ENCODE measurements around the gene GPR61.

GPR61 gene

DNA sequence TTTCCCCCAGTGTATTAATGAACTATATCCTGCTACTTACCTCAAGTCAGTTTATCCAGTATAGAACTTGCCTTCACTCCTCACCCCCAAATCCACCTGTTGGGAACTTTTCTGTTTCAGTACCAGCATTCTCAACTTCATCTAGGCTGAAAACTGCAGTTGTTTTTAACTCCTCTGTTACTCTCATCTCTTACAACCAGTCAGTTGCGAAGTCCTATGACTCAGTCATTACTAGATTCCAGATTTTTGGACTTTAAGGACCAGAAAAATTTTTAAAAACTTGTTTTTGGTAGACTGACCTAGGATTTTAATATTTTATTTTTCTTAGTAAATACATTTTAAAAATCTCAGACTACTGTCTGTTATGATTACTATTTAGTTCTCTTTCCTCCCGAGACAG is 16.9 kb downstream of the GPR61 start:
- DNase-seq (ENCODE audit: low read depth): no peak
- TF ChIP-seq, protein P1, sequence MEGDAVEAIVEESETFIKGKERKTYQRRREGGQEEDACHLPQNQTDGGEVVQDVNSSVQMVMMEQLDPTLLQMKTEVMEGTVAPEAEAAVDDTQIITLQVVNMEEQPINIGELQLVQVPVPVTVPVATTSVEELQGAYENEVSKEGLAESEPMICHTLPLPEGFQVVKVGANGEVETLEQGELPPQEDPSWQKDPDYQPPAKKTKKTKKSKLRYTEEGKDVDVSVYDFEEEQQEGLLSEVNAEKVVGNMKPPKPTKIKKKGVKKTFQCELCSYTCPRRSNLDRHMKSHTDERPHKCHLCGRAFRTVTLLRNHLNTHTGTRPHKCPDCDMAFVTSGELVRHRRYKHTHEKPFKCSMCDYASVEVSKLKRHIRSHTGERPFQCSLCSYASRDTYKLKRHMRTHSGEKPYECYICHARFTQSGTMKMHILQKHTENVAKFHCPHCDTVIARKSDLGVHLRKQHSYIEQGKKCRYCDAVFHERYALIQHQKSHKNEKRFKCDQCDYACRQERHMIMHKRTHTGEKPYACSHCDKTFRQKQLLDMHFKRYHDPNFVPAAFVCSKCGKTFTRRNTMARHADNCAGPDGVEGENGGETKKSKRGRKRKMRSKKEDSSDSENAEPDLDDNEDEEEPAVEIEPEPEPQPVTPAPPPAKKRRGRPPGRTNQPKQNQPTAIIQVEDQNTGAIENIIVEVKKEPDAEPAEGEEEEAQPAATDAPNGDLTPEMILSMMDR (conservative IDR thresholded peaks at IDR 0.05; ENCODE audit: low read depth, low read length): no peak
- no peak overlapping the region for H3K4me3 ChIP-seq (ENCODE audit: low read depth, low read length)

GRCh38 chr1:109557520-109557919 is 17.8 kb downstream of the GPR61 start:
- H3K4me3 ChIP-seq (ENCODE audit: low read depth, low read length): no peak overlapping the region
- TF ChIP-seq, protein P1 (conservative IDR thresholded peaks at IDR 0.05; ENCODE audit: low read depth, low read length): no peak
- no peak for DNase-seq (ENCODE audit: low read depth)

- TF ChIP-seq, protein P1 (conservative IDR thresholded peaks at IDR 0.05; ENCODE audit: low read depth, low read length): no peak
- H3K4me3 ChIP-seq (ENCODE audit: low read depth, low read length): no peak overlapping the region
- DNase-seq (ENCODE audit: low read depth): no peak
Measured at GRCh38 chr1:109559995-109560394, 20.3 kb downstream of the GPR61 start.

GRCh38 chr1:109564194-109564878 is 24.7 kb downstream of the GPR61 start:
- TF ChIP-seq, protein P1 (conservative IDR thresholded peaks at IDR 0.05; ENCODE audit: low read depth, low read length): no peak
- DNase-seq (ENCODE audit: low read depth): no peak
- H3K4me3 ChIP-seq (ENCODE audit: low read depth, low read length): no peak overlapping the region

DNA sequence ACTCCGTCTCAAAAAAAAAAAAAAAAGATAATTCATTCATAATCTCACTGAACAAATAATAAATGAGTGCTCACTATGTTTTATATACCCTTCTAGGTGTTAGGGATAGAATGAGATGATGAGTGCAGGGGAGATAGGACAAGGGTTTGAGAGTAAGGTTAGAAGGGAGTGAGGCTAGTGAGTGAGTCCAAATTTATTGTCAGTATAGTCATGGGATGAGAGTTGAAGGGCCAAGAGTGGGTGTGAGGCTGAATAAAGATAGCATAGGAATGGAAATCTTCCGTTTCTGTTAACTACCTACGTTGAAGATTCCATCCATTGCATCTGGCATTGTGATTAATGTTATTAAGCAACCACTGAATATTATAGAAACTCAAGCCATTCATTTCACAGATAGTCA is 25.6 kb downstream of the GPR61 start:
- TF ChIP-seq, protein P1 (conservative IDR thresholded peaks at IDR 0.05; ENCODE audit: low read depth, low read length): no peak
- H3K4me3 ChIP-seq (ENCODE audit: low read depth, low read length): no peak overlapping the region
- DNase-seq (ENCODE audit: low read depth): no peak

- DNase-seq (ENCODE audit: low read depth): no peak
- TF ChIP-seq, protein P1 (conservative IDR thresholded peaks at IDR 0.05; ENCODE audit: low read depth, low read length): no peak
- H3K4me3 ChIP-seq (ENCODE audit: low read depth, low read length): no peak overlapping the region
Measured at GRCh38 chr1:109566982-109567381, 27.3 kb downstream of the GPR61 start.
